ENCODE measurements around the gene CHKA.

CHKA gene

GRCh38 chr11:68013611-68014156, 107.5 kb downstream of the CHKA start:
- Histone ChIP-seq H3K9ac (peak overlapping the region; percentile 74 to 98 (median 90); a peak in 19 of 22 replicates), H3K4me3 (peak overlapping the region in 3 of 10 experiments; percentile 6 to 47 (median 40); a peak in 3 of 20 replicates), H3K4me2 (peak overlapping the region; percentile 93 to 100 (median 98))

GRCh38 chr11:68012843-68013610, 108.2 kb downstream of the CHKA start:
- TF ChIP-seq Cebpa-rat (IDR thresholded peaks at IDR 0.05): no peak
- Histone ChIP-seq H3K36me3 (peaks cover 0 to 34% (median 0%) of the 10 kb centered on the region in 11 experiments; a peak in 8 of 22 replicates), H3K27ac (peak overlapping the region in 10 of 11 experiments; percentile 95 to 100 (median 96); a peak in 19 of 22 replicates), H3K27me3 (no peaks in the 10 kb centered on the region), H3K4me3 (peak overlapping the region in 4 of 10 experiments; percentile 60 to 75 (median 68); a peak in 7 of 20 replicates), H3K9ac (peak overlapping the region; percentile 87 to 98 (median 92); a peak in 17 of 22 replicates), H3K4me2 (peak overlapping the region; percentile 93 to 100 (median 98)), H4K20me1 (peaks cover 0 to 38% (median 16%) of the 10 kb centered on the region in 11 experiments; a peak in 11 of 22 replicates), H3K9me3 (replicated peaks in 1 of 11) (no peaks in the 10 kb centered on the region), H3K4me1 (peaks cover 92 to 97% (median 93%) of the 10 kb centered on the region in 10 experiments)

More at GRCh38 chr11:68013611-68014156, 107.5 kb downstream of the CHKA start:
- peaks cover 0 to 38% (median 1%) of the 10 kb centered on the region in 11 experiments; a peak in 9 of 22 replicates for H3K36me3 ChIP-seq
- no peaks in the 10 kb centered on the region for H3K9me3 ChIP-seq (replicated peaks in 1 of 11)
- no peaks in the 10 kb centered on the region for H3K27me3 ChIP-seq
- peaks cover 0 to 38% (median 16%) of the 10 kb centered on the region in 11 experiments; a peak in 11 of 22 replicates for H4K20me1 ChIP-seq
- TF ChIP-seq Cebpa-rat (IDR thresholded peaks at IDR 0.05): no peak
- H3K27ac ChIP-seq: peak overlapping the region; percentile 91 to 100 (median 96)
- H3K4me1 ChIP-seq: peaks cover 87 to 95% (median 90%) of the 10 kb centered on the region in 10 experiments

- H3K27me3 ChIP-seq: no peaks in the 10 kb centered on the region
- peak overlapping the region in 8 of 10 experiments; percentile 54 to 75 (median 70); a peak in 14 of 20 replicates for H3K4me3 ChIP-seq
- no peak for TF ChIP-seq Cebpa-rat (IDR thresholded peaks at IDR 0.05)
- peak overlapping the region; percentile 93 to 100 (median 98) for H3K4me2 ChIP-seq
- H3K9me3 ChIP-seq (replicated peaks in 1 of 11): no peaks in the 10 kb centered on the region
- peaks cover 0 to 34% (median 16%) of the 10 kb centered on the region in 11 experiments; a peak in 11 of 22 replicates for H4K20me1 ChIP-seq
- peak overlapping the region; percentile 91 to 100 (median 96) for H3K27ac ChIP-seq
- peak overlapping the region; percentile 87 to 98 (median 92) for H3K9ac ChIP-seq
- H3K4me1 ChIP-seq: peaks cover 92 to 98% (median 94%) of the 10 kb centered on the region in 10 experiments
- H3K36me3 ChIP-seq: peaks cover 0 to 26% (median 0%) of the 10 kb centered on the region in 11 experiments; a peak in 8 of 22 replicates
Observed at GRCh38 chr11:68012044-68012842, 108.9 kb downstream of the CHKA start.

- Histone ChIP-seq H3K36me3 (peaks cover 0 to 24% (median 0%) of the 10 kb centered on the region in 11 experiments; a peak in 8 of 22 replicates), H4K20me1 (peaks cover 0 to 24% (median 10%) of the 10 kb centered on the region in 11 experiments; a peak in 9 of 22 replicates), H3K9me3 (replicated peaks in 1 of 11) (no peaks in the 10 kb centered on the region), H3K27me3 (no peaks in the 10 kb centered on the region), H3K4me1 (peaks cover 92 to 97% (median 94%) of the 10 kb centered on the region in 10 experiments), H3K9ac (peak overlapping the region; percentile 87 to 98 (median 92)), H3K4me2 (peak overlapping the region; percentile 93 to 100 (median 98)), H3K27ac (peak overlapping the region; percentile 91 to 100 (median 96)), H3K4me3 (peak overlapping the region; percentile 52 to 75 (median 67))
- TF ChIP-seq Cebpa-rat (IDR thresholded peaks at IDR 0.05): no peak
Observed at GRCh38 chr11:68011051-68011943, 109.9 kb downstream of the CHKA start.

GRCh38 chr11:68010090-68011041, 110.8 kb downstream of the CHKA start, which contains the start of gene ALDH3B1:
Gene ALDH3B1, plus strand, starts transcription at chr11:68010327. Its CDS starts 4,971 bp downstream, at chr11:68015298.
- Histone ChIP-seq H3K27me3 (no peaks in the 10 kb centered on the region), H3K9me3 (replicated peaks in 1 of 11) (no peaks in the 10 kb centered on the region), H3K4me1 (peaks cover 94 to 100% (median 96%) of the 10 kb centered on the region in 10 experiments), H3K4me3 (peak within 1 kb of the TSS; percentile 52 to 75 (median 67)), H3K9ac (peak within 1 kb of the TSS; percentile 87 to 98 (median 92)), H3K27ac (peak within 1 kb of the TSS; percentile 91 to 100 (median 96)), H4K20me1 (peaks cover 0 to 19% (median 6%) of the 10 kb centered on the region in 11 experiments; a peak in 9 of 22 replicates), H3K36me3 (peaks cover 0 to 17% (median 0%) of the 10 kb centered on the region in 11 experiments; a peak in 8 of 22 replicates), H3K4me2 (peak within 1 kb of the TSS; percentile 93 to 100 (median 98))
- TF ChIP-seq Cebpa-rat (IDR thresholded peaks at IDR 0.05): peak in 9 of 11 experiments; percentile 34 to 93 (median 80); a peak in 15 of 22 replicates

- TF ChIP-seq Cebpa-rat (IDR thresholded peaks at IDR 0.05): no peak
Observed at GRCh38 chr11:68009391-68010089, 111.6 kb downstream of the CHKA start.

More at GRCh38 chr11:68009391-68010089, 111.6 kb downstream of the CHKA start:
- Histone ChIP-seq H3K27ac (peak overlapping the region; percentile 91 to 100 (median 96)), H3K36me3 (peaks cover 0 to 12% (median 0%) of the 10 kb centered on the region in 11 experiments; a peak in 4 of 22 replicates), H3K4me1 (peaks cover 94 to 100% (median 96%) of the 10 kb centered on the region in 10 experiments), H3K27me3 (no peaks in the 10 kb centered on the region), H3K4me3 (peak overlapping the region; percentile 52 to 75 (median 67); a peak in 19 of 20 replicates), H4K20me1 (peaks cover 0 to 11% (median 0%) of the 10 kb centered on the region in 11 experiments; a peak in 3 of 22 replicates), H3K9ac (peak overlapping the region; percentile 87 to 98 (median 92)), H3K9me3 (replicated peaks in 1 of 11) (no peaks in the 10 kb centered on the region), H3K4me2 (peak overlapping the region; percentile 93 to 100 (median 98))

Data from BLaER1 treated with 17β-estradiol and CSF1 and Interleukin-3, amounts not matched to agents 10 nM and 100 nM (cell line).